Central memory CD4-positive, alpha-beta T cell (primary cell): ENCODE measurements around the gene USH1G.

Experiments used
- DNase-seq: peaks from one replicate; pipeline ENCODE4 v3.0.0; 2022

Gene USH1G

DNA sequence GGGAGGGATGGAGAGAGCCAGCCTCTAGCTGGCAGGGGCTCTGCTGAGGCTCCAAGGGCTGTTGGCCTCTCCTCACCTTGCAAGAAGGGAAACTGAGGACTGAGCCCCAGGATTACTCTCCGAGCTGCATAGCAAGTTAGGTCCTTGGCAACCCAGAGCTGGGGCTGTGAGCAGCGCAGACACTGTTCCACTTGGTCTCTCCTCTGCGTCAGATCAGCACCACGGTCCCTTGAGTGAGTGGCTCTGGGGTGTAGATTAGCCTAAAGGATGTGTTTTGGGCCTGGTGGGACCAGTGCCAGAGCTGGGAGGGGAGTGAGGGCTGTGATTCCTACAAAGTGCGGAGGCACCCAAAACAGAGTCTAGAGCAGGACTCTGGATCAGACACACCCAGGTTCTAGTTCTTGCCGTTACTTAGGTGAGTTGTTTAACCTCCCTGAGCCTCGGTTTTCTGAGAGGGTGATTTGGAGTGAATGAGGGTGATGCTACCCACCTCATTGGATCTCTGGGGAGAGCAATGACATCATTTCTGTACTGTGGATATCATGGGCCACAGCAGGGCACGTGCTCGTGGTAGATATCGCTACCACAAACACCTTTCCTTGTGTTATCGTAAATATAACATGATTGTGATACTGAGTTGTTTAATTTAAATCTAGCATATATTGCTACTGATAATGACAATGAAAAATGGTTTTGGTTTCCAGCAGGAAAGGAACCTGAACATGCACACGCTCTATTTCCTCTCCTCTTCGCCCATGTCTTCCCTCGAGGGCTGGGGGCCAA is 21.5 kb downstream of the USH1G start:
- no peak for DNase-seq

DNA sequence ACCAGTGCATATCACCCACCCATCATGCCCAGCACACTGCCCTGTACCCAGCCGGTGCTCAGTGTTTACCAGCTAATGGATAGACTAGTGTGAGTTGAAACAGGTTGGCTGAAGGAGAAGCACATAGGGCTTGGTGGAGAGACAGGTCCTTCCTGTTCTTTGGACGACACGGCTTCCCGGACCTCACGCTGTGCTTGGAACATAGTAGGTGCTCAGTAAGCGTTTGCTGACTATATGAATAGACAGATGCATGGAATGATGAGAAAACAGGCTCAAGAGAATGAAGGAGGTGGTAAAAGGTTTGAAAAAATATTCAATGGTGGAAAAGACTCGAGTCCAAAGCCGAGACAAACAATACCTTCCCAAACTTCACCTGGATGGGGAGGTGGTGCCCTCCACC is 22.8 kb downstream of the USH1G start:
- no peak for DNase-seq

DNA sequence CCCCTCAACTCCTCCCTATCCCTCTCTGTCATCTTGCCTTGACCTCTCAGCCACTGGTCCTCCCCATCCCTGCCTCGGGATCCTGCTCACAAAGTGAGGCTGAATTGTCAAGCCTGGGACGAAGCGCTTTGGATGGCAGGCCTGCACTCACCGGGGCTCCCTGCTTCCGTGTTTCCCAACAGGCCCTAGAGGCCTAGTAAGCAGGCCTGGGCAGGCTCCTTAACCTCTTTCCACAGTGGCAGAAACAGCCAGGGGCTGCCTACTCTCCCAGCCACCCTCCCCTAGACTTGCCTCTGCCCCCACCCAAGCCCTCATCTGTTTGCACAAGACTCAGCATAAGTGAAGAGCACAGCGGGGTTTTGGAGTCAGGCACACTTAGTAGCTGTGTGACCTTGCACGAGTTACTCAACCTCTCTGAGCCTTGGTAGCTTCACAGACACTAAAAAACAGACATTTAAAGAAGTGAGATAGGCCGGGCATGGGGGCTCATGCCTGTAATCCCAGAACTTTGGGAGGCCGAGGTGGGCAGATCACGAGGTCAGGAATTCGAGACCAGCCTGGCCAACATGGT is 24.6 kb downstream of the USH1G start:
- no peak for DNase-seq

DNA sequence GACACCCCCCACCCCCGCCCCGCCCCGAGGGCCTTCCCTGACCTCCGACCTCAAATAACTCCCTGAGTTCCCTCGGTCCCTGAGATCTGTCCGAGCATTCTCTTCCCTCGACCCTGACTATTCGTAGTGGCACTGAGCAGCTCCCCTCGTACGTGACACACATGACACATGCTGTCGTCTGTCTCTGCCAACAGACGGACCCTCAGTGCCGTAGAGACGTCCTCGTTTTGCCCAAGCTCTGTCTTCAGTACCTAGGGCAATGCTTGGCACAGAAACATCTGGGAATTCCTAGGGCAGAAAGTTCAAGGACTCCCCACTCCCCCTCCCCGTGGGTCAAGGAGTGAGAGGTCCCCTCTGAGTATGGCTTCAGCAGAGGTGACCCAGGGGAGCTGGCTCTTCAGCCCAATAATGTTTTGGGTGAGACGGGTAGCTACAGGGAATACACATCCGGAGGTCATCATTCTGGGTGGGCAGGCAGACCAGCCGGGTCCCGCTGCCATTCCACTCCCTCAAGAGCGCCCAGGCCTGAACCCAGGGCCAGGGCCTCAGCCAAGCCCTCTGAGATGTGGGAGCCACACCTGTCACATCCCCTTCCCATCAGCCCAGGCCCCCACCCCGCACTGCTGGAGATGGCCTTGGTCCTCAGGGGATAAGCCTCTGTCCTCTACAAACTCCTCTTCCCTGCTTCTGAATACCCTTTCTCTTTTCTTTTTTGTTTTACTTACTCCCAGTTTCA is 29.0 kb downstream of the USH1G start:
- DNase-seq, result no peak

DNA sequence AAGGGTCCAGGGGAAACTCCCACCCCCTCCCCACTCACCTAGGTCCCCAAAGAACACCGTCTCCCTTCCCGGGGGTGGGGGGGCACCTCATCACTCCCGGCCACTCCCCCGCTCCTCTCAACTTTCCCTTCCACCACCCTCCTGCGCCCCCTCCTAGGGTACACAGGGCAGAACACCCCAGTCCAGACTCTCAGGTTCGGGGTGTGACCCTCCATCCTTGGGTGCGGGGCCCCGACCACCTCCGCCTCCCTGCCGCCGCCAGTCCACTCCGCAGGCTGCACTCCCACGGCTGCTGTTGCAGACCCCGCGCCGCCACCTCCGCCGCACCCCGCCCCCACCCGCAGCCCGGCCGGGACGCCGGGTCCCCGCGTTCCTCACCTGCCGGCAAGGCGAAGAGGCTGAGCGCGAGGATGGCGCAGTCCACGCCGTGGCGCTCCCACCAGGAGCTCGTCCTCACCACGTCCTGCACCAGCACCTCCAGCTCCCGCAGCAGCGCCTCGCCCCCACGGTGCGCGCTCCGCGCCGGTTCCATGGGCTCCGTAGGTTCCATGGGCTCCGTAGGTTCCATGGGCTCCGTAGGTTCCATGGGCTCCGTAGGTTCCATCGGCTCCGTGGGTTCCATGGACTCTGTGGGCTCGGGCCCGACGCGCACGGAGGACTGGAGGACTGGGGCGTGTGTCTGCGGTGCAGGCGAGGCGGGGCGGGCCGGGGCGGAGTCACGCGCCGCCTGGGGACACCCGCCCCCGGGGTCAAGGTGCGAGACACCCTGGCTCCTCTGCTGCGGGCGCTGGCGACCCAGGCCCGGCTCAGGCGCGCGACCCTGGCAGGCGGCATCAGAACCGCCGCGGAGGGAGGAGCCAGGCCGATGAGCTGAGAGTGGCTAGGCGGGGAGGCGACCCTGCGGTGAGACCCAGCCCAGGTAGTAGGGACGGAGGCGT is 29.8 kb downstream of the USH1G start, which contains the start of gene FADS6:
TSS of gene FADS6 (minus strand) at position 660 of the 938 bp plus-strand sequence. CDS start at position 622, 38 bp downstream.
- no peak for DNase-seq

DNA sequence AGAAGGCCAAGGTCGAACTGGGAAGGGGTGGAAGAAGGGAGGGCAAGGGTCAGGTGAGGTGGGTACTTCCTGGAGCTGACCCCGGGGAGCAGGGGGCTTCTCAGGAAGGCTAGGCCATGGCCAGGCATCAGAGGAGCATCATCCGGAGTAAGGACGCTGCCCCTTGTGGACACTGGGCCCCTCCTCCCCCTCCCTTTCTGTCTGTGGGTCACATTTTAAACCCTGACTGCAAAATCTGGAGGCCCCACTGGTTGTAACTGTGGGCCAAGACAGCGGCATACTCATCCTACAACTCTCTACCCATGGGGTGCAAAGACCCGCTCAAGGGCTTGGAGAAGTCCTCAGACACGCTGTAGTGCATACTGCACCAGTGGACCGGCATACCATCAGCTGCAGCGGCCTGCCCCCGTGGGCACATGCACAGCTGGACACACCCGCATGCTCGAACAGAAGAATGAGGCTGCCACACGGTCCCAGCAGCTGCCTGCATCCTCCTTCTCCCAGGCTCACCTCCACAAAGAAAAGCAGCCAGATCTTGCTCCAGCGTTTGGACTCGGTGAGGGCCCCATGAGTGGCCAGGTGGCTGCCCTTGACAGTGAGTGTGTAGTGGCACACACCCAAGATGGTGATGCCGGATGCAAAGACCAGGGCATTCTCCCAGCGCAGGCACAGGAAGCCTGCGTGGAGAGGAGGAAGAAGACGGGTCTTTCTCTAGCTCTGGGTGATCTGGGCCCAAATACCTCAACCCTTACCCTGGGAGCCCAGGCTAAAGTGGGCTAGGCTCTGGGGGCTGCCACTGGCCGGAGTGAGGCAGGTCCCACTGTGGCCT is 30.8 kb downstream of the USH1G start:
- no peak for DNase-seq

DNA sequence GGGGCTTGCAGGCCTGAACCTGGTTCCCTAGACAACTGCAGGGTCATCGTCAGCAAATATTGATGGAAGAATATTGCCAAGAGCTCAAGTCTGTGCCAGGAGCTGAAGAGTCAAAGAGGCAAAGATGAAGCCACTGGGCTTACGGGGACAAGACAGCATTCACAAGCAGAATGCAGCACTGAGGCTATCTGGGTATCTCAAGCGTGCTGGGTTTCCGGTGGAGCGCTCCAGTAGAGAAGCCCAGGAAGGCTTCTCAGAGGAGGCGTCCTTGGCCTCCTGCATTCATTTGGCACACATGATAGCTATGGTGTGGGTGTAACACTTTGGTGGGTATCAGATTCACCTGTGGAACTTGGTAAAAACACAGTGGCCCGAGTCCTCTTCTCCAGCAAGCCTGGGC is 32.5 kb downstream of the USH1G start:
- DNase-seq, result no peak

DNA sequence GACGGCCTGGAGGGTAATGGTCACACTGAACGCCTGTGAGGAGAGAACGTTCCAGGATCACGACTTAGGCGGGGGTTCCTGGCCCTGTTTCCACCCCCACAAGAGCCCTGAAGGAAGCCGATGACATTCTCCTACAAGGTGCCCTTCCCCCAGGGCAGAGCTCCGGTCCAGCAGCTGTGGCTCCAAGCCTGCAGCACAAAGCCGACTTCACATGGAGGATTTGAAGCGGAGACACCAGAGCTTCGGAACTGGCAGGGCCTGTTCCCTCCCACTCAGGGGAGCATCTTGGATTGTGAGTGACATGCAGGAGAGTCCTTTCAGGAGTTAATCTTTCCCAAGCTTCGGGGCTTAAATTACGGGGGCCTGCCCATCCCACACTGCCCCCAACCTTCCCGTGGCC is 34.6 kb downstream of the USH1G start:
- DNase-seq, result no peak

DNA sequence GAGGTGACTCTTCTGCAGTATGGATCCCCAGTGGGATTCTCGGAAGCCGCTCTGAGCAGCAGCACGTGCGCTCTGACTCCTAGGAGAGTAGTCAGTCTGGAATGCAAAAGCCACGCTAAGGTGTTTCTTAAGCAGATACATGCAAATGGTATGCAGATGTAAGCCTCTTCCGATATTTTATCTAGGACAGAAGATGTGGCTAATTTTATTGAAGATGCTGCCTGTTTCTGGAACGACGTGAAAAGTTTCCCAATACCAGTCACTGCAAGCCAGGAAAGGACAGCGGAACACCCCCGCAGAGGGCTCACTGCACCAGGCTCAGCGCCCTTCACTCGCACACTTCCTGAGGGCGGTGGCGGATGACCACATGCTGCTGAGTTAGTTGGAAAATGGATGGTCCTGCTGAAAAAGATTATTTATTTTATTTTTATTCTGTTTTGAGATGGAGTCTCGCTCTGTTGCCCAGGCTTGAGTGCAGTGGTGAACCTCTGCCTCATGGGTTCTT is 39.8 kb downstream of the USH1G start:
- DNase-seq, result no peak

DNA sequence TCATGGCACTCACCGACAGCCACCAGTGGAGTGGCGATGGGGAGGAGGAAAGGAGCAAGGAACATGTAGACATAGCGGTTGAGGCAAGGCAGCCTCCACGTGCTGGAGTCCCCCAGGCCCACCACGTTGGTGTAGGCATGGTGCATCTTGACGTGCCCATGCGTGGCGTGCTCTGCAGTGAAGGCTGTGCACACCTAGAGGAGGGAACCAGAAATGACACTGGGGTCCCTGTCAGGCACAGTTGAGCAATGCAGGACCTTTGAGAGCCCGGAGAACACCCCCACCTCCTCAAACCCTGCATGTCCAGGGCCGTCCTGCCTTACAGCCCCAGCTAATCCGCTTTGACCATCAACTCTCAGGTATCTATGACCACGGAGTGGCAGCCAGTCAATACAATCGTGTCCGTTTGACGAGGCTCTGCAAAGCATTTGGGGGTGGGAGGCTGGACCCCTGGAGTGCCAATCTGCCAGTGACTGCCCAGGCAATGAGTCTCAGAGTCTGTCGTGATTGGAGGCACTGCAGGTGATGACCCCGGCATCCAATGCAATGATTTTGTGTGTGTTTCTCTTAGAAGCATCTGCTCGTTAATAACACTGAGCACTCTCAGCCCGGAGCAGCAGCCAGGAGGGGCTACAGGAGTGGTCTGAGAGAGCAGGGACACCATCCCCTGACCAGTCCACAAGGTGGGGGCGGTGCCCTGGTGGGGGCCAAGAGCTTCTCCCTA is 40.4 kb downstream of the USH1G start:
- DNase-seq, result no peak

DNA sequence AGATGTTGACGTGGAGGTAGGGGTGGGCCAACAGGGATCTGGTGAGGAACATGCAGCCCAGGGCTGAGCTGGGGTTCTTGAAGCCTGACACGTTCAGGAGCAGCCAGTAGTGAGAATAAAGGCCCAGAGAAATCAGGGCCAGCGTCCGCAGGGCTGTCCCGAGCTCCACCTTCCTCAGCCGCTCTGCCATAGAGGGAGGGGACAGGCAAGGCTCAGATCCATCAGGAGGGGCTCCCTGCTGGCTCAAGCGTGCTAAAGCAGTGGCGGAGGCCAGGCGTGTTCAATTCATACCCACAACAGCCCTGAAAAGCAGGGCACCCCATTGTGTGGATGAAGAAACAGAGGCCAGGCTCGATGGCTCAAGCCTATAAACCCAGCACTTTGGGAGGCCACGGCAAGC is 42.0 kb downstream of the USH1G start:
- DNase-seq, result no peak

DNA sequence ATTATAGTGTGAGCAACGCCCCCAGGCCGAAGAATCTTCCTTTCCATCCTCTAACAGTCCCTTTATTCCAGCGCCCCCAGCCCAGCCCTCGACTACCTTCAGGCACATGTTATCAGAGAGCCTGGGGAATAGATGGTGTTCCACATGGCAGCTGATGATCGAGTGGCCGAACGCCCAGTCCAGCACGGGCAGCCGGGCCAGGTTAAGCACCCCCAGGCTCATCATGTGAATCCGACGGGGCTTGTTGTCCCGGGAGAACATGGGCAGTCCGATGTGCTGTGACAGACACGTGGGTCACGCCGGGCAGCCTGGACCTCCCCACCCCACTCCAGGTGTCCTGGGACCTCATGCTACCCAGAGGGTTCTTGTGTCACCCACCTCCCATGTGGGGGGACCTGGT is 43.7 kb downstream of the USH1G start:
- no peak for DNase-seq

DNA sequence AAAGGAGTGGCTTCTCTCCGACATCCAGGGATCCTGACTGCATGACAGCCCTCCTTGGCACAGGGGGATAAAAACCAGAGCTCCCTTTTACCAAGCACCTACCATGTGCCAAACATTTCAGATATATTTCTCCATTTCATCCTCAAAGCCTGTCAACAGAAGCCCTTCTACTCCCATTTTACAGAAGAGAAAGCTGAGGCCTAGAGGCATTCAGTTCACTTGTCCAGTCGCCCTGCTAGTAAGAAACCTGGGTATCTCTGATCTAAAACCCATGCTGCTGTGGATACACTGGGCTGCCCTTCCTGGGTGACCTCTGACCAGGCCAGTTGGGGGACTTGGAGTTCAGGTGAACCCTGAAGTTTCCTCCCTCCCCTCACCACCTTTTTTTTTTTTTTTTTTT is 44.4 kb downstream of the USH1G start:
- DNase-seq, result no peak

DNA sequence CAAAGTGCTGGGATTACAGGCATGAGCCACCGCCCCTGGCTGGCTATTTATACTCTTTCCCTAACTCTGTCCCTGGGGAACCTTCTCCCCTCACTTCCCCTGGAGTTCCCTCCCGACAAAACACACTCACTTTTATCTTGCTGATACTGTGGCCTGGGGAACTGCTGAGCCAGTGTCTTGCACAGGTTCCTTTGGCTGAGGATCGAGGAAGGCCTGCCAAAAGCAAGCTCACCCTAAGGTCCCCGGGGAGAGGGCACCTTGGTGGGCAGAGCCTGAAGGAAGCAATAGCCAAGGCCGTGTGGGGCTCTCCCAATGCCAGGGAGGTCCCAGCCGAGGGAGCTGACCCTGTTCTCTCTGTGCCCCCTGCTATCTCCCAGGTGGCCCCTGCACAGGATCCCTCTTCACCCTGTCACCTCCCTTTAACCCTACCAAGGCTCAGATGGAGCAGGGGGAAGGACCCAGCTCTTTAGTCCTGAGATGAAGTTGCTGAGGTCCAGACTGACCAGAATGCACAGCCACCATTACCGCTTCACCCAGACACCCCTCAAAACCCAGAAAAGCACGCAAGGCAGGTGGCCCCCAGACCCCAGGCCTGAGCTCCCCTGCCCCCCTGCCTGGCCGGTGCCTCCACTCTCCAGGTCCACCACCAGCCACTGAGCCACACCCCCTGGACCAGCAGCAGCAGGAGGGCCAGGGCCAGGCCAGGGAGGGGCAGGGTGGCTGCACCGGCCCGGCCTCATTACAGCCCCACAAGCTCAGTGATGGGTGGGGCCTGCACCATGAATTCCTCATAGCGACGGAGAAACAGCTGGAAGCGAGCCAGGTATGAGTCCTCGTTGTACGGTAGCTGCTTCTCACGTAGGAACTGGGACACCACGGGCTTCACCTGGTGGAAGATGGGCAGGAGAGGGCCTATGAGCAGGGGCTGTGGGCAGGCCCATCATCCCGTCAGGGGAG is 45.2 kb downstream of the USH1G start:
- DNase-seq, result no peak

DNA sequence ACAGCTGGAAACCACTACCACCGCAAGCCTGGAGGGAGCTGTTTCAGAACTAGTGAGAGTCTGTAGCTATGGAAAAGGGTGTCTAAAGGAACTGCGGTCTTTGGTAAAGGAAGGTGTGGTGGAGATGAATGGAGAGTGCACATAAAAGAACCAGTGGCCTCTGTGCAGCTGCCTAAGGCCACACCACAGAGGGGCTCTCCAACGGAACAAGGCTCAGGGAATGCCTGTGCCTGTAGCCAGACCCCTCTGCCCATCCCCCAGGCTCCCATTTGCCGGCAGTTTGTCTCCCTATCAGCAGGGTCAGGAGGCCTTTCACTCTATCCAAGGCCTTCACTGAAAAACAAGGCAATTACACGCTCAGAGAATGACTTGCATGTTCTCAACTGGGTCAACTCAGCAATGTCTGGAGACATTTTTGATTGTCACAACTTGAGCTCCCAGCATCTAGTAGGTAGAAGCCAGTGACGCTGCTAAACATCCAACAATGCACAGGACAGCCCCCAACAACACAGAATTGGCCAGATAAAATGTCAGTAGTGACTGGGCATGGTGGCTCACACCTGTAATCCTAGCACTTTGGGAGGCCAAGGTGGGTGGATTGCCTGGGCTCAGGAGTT is 47.0 kb downstream of the USH1G start:
- DNase-seq, result no peak

DNA sequence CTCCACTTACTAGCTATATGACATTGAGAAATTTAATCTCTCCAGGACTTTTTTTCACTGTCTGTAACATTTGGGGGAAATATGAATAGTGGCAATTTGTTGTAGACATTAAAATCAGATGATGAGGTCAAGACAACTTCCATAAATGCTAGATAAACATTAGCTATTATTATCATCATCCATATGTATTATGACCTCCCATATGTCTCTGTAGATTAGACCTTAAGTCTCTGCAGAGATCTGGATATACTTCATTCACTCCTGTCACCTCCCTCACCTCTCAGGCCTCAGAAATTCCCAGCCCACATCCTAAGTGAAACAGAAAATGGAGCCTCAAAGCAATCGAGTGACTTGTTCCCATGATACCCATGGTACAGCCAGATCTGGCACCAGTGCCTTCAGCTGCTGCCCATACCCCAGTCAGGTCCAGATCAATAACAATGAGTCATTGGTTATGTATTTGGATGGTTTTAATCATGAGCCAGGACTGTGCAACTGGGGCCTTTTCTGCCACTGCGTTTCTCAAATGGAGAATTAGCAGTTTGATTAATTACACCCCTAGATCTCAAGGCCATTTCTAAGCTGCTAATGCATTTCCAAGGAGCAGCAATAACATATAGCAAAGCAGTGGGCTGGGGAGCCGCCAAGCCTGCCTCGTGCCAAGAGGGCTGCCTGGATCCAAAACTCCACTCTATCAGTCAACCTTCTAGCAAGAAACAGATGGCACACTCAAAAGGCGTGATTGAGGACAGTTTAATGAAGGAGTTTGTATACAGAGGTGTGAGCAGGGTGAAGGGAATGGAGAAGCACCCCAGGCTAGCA is 47.7 kb downstream of the USH1G start:
- DNase-seq, result no peak

DNA sequence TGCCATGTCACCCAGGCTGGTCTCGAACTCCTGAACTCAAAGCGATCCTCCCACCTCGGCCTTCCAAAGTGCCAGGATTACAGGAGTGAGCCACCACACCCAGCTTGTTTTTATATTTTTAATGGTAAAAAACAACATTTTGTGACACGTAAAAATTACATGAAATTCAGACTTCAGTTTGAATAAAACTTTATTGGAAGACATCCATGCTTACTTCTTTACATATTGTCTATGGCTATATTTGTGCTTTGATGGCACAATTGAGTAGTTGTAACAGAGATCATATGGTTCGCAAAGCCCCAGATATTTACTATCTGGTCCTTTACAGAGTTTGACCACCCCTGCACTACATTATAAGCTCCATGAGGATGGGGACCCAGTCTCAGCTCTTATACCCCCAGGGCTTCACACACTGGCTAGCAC is 48.4 kb downstream of the USH1G start:
- DNase-seq, result no peak

DNA sequence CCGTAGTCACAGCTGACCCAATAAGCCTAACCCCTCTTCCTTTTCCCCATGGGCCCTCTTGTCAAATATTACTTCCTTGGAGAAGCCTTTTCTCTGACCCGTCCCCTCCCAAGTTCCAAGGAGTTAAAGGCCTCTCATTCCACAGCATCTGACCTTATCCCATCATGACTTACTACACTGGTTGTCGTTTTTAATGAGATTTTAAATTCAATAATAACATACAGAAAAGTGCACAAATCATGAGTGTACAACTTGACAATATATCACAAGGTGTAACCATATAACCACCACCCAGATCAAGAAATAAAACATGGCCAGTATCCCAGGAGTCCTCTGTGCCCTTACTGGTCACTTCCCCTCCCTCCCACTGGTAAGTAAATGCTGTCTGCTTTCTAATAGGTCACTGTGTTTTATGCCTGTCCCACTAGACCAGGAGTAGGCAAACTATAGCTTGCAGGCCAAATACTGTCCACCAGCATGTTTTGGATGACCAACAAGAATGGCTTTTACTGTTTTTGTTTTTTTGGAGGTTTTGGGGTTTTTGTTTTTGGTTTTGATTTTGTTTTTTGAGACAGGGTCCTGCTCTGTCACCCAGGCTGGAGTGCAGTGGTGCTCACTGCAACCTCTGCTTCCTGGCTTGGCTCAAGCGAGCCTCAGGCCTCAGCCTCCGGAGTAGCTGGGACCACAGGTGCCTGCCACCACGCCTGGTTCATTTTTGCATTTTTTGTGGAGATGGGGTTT is 49.0 kb downstream of the USH1G start:
- no peak for DNase-seq
